Esophagus muscularis mucosa (tissue), 4 donors: ENCODE measurements around the gene ZNF366. TPM values are rescaled to one million over a fixed set of nuclear protein-coding genes. Genes with fewer than 3 reads are reported as not detected.

Experiments
- DNase-seq: peaks from one replicate; pipeline ENCODE4 v3.0.0-alpha.2; 2017; ENCODE audit errors: extremely low spot score
- H3K27ac ChIP-seq, 4 donors: fragments of 200-600 bp; sonication (generic); replicated peaks in 1 of 4; 1 replicate in 3 of 4; 2 replicates in 1 of 4; pipeline ENCODE4 v1.5.1; 2016 to 2019; ENCODE audit warnings: mild to moderate bottlenecking in 1 of 4
- H3K27me3 ChIP-seq, 4 donors: fragments of 200-600 bp; sonication (generic); one replicate each; pipeline versions ENCODE4 v1.5.1 to v1.6.0; 2016 to 2019
- H3K36me3 ChIP-seq, 4 donors: fragments of 200-600 bp; sonication (generic); one replicate each; pipeline ENCODE4 v1.5.1; 2016 to 2019
- H3K4me1 ChIP-seq, 4 donors: fragments of 200-600 bp; sonication (generic); one replicate each; pipeline ENCODE4 v1.5.1; 2016 to 2019
- H3K4me3 ChIP-seq, 4 donors: fragments of 200-600 bp; sonication (generic); 1 replicate in 2 of 4; 2 replicates in 2 of 4; pipeline ENCODE4 v1.5.1; 2016 to 2019; ENCODE audit warnings: mild to moderate bottlenecking in 4 of 4, moderate library complexity in 1 of 4
- H3K9me3 ChIP-seq, 4 donors: fragments of 200-600 bp; sonication (generic); 1 replicate in 3 of 4; 2 replicates in 1 of 4; pipeline ENCODE4 v1.5.1; 2016 to 2019
- EP300 ChIP-seq: sonication (generic); formaldehyde crosslinking; IDR thresholded peaks from one replicate; pipeline ENCODE4 v1.6.1; 2017; ENCODE audit warnings: antibody characterized with exemption
- POLR2A ChIP-seq: fragments of 450-650 bp; IDR thresholded peaks from one replicate; pipeline ENCODE4 v1.6.1; 2017; ENCODE audit warnings: antibody characterized with exemption, moderate library complexity, mild to moderate bottlenecking, low read depth
- POLR2AphosphoS5 ChIP-seq, 2 donors: sonication (generic); formaldehyde crosslinking; IDR thresholded peaks; one replicate each; pipeline ENCODE4 v1.6.1; 2017; ENCODE audit warnings: antibody characterized with exemption in 2 of 2
- WGBS: methylation state at CpG from one replicate; pipeline ENCODE4 v1.1.5; 2018; 5-methylcytosine and 5-hydroxymethylcytosine counted together
- intact Hi-C: fragments of 100-400 bp; cut with DNase I; formaldehyde crosslinking; loops from one replicate; pipeline ENCODE4 v1.15.1; 2023
- total RNA-seq, 4 donors: library from RNA; depleted of rRNA; stranded (reverse); fragments of >200 nt; gene quantifications; one replicate each; pipeline versions ENCODE4 v1.1.0 to v1.2.1, GENCODE V29; 2016
- TF ChIP-seq, protein P1 (sequence below), 3 experiments: fragments of 200-600 bp in 2 of 3; fragments of 450-650 bp in 1 of 3; sonication (generic) in 2 of 3; IDR thresholded peaks; one replicate each; pipeline ENCODE4 v1.5.1; 2017 to 2019; ENCODE audit warnings: antibody characterized with exemption in 3 of 3, mild to moderate bottlenecking in 2 of 3, moderate library complexity in 1 of 3

ZNF366 gene
- total RNA-seq, 4 donors from 2014 or later = 3.1 to 11.1 (median 5.0) TPM

DNA sequence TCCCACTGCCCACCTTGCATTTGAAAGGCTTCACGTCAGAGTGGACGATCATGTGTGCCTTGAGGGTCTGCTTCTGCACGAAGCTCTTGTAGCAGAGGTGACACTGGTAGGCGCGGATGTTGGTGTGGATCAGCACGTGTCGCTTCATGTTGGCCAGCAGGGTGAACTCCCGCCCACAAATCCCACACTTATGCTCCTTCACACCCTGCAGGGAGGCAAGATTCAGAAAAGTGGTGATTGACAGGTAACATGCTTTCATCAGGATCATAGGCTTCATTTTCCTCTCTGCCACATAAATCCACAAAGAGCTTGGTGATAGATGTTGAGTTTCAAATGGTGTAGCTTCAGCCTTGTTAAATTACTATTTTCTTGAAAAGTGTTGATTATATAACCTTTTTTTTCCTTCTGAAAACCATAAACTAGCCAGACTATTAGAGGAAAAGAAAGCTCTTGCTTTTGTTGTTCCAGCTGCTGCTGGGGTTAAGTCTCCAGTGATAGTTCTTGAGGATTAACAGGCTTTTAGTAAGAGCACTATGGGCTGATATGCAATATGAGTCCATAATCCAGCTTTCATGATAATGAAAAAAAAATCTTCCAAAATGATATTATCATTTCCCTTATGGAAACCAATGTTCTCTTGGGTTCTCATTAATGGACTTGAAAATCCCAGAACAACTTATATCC, 50.7 kb downstream of the ZNF366 start:
- Histone ChIP-seq H3K27ac (no peak overlapping the region), H3K36me3 (peaks cover 0 to 51% (median 0%) of the 10 kb centered on the region in 4 donors), H3K27me3 (no peaks in the 10 kb centered on the region), H3K4me1 (peaks cover 42 to 53% (median 47%) of the 10 kb centered on the region in 4 donors), H3K4me3 (no peak overlapping the region), H3K9me3 (no peaks in the 10 kb centered on the region)
- 97% methylated on average over 8 of the region's 8 CpGs for WGBS
- TF ChIP-seq EP300 (no peak), POLR2AphosphoS5 (IDR thresholded peaks at IDR 0.05) (no peak), POLR2A (no peak)
- TF ChIP-seq, protein P1, sequence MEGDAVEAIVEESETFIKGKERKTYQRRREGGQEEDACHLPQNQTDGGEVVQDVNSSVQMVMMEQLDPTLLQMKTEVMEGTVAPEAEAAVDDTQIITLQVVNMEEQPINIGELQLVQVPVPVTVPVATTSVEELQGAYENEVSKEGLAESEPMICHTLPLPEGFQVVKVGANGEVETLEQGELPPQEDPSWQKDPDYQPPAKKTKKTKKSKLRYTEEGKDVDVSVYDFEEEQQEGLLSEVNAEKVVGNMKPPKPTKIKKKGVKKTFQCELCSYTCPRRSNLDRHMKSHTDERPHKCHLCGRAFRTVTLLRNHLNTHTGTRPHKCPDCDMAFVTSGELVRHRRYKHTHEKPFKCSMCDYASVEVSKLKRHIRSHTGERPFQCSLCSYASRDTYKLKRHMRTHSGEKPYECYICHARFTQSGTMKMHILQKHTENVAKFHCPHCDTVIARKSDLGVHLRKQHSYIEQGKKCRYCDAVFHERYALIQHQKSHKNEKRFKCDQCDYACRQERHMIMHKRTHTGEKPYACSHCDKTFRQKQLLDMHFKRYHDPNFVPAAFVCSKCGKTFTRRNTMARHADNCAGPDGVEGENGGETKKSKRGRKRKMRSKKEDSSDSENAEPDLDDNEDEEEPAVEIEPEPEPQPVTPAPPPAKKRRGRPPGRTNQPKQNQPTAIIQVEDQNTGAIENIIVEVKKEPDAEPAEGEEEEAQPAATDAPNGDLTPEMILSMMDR (IDR thresholded peaks at IDR 0.05) = no peak
- DNase-seq = no peak
- intact Hi-C loops = no loop called here

DNA sequence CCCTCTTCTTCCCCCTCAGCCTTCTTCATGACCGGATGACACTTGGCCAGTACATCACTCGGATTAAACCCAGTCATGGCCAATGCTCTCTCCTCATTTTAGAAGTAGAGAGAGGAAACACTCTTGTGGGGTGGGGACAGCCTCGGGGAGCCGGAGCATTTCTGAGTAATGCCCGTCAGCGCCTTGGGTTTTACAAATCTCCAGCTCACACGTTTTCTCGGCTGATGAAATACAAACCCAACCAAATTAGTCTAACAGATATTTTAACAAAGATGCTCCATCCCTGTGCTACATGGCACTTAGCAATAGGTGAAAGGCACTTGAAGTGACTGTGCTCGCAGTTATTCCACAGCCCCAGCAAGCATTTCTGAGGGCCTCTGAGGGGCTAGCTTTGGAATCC, 51.7 kb downstream of the ZNF366 start:
- 98% methylated on average over 9 of the region's 9 CpGs for WGBS
- Histone ChIP-seq H3K27ac (peak overlapping the region in 3 of 4 donors; percentile 42 to 92 (median 88)), H3K4me3 (no peak overlapping the region), H3K4me1 (peaks cover 53 to 58% (median 57%) of the 10 kb centered on the region in 4 donors), H3K36me3 (peaks cover 0 to 55% (median 0%) of the 10 kb centered on the region in 4 donors), H3K27me3 (no peaks in the 10 kb centered on the region), H3K9me3 (no peaks in the 10 kb centered on the region)
- intact Hi-C loops = no loop called here
- TF ChIP-seq POLR2A (no peak), EP300 (no peak), POLR2AphosphoS5 (IDR thresholded peaks at IDR 0.05) (no peak)
- TF ChIP-seq, protein P1 (IDR thresholded peaks at IDR 0.05) = no peak
- DNase-seq = no peak

DNA sequence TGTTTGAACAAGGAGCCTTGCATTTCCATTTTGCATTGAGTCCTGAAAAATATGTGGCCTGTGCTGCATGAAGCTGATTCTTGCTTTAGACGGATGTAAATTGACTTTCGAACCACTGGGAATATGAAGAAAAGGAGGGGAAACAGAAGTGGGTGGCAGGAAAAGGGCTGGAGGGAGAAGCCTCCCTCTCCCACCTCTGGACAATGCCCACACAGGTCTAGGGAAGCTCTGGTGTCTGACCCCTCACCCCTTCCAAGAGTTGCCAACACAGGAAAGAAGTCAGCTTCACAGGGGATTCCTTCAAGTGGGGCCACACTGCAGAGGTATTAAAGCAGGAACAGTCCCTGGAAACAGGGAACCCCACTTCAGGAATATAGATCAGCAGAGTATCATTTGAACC, 52.2 kb downstream of the ZNF366 start:
- H3K9me3 ChIP-seq = no peaks in the 10 kb centered on the region
- DNase-seq = no peak
- H3K4me1 ChIP-seq = peaks cover 56 to 62% (median 57%) of the 10 kb centered on the region in 4 donors
- no peaks in the 10 kb centered on the region for H3K27me3 ChIP-seq
- peak overlapping the region in 3 of 4 donors; percentile 42 to 92 (median 88) for H3K27ac ChIP-seq
- peaks cover 0 to 55% (median 0%) of the 10 kb centered on the region in 4 donors for H3K36me3 ChIP-seq
- intact Hi-C loops = loop anchor here (5.0 kb wide), 1 partner anchor 88 kb away; no protein-coding TSS in a partner anchor
- no peak for TF ChIP-seq POLR2AphosphoS5 (IDR thresholded peaks at IDR 0.05)
- no peak overlapping the region for H3K4me3 ChIP-seq
- WGBS = 89% methylated on average over 2 of the region's 2 CpGs

DNA sequence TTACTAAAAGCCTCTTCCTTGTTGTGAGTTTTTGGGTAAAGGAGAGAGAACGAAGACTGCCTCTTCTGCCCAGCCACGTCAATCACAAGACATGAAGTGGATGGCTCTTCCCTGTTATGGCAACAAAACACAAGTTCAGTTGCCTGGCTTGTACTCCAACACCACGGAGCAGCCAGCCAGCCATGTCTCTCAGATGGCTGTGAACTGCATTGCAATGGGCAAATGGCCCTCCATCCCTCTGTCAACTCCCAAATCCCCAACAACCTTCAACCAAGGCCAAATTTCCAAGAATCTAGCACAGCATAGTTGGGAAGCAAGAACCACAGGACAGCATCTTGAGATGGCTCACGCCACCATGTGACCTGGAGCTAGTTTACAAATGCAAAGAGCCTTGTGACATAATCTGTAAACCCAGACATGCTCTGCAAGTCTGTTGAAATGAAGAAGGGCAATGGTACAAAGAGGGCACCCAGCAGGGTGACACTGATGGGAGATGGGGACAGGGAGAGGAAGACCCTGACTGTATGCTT, 53.9 kb downstream of the ZNF366 start:
- Histone ChIP-seq H3K36me3 (peaks cover 0 to 61% (median 0%) of the 10 kb centered on the region in 4 donors), H3K4me3 (no peak overlapping the region), H3K27me3 (no peaks in the 10 kb centered on the region), H3K4me1 (peaks cover 47 to 57% (median 52%) of the 10 kb centered on the region in 4 donors), H3K9me3 (no peaks in the 10 kb centered on the region), H3K27ac (peak overlapping the region; percentile 82 to 92 (median 86))
- WGBS = 67% methylated on average over 3 of the region's 4 CpGs
- DNase-seq = no peak
- no peak for TF ChIP-seq POLR2A
- TF ChIP-seq, protein P1 (IDR thresholded peaks at IDR 0.05) = no peak
- no peak for TF ChIP-seq EP300
- TF ChIP-seq POLR2AphosphoS5 (IDR thresholded peaks at IDR 0.05) = no peak
- intact Hi-C loops = loop anchor here (5.0 kb wide), 1 partner anchor 86 kb away; no protein-coding TSS in a partner anchor

DNA sequence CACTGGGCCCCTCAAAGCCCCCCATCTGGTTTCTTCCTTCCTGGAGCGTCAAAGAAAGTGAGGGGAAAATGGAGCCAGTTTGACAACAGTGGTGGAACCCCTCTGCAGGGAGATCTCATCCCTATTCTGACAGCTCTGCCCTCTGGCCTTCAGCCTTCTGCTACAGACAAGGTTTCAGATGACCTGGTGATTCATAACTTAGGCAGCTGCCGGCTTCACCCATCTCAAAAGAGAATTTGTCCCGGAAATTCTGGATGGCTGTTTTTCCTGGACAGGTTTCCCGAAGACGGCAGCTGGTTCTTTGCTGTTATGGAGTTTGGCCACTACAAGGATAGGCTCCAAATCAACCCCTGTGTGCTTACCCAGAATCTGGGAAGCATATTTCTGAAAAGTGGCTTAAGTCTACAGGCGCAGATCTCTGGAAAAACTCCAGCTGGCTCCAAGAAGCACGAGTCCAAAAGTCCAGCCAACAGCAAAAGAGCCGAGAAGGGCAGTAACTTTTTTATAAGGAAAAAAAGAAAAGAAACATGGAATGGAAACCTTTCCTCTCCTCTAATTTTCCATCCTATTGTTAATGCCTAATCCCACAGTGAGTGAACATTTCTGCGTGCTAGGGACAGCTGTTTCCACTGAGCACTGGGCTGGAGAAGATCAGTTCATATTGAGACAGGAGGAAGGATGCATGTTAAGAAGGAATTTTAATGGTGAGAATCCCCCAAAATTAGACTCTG, 54.5 kb downstream of the ZNF366 start:
- intact Hi-C loops = loop anchor here (5.0 kb wide), 1 partner anchor 85 kb away; no protein-coding TSS in a partner anchor
- Histone ChIP-seq H3K4me1 (peaks cover 47 to 57% (median 52%) of the 10 kb centered on the region in 4 donors), H3K27me3 (no peaks in the 10 kb centered on the region), H3K4me3 (no peak overlapping the region), H3K9me3 (no peaks in the 10 kb centered on the region), H3K27ac (peak overlapping the region; percentile 82 to 92 (median 86)), H3K36me3 (peaks cover 0 to 63% (median 0%) of the 10 kb centered on the region in 4 donors)
- 11% methylated on average over 9 of the region's 9 CpGs for WGBS
- DNase-seq = peak; percentile 93
- TF ChIP-seq, protein P1 (IDR thresholded peaks at IDR 0.05) = no peak
- peak; percentile 37 for TF ChIP-seq EP300
- TF ChIP-seq POLR2AphosphoS5 (IDR thresholded peaks at IDR 0.05) = peak in 1 of 2 donors; percentile 57
- no peak for TF ChIP-seq POLR2A
